ENCODE data around the gene ZNF595. TPM values are rescaled to one million over a fixed set of nuclear protein-coding genes. Genes with fewer than 3 reads are reported as not detected.
"Not testable (repeated sequence)": the region's sequence is repeated elsewhere in the genome, so short reads cannot be mapped to it uniquely, and the experiment has no call there.

Gene ZNF595
- total RNA-seq, 3 donors from 2014 or later = 34.6 to 53.6 (median 41.3) TPM

GRCh38 chr4:36559-37415 lies 16.3 kb upstream of the ZNF595 start:
- H3K36me3 ChIP-seq; DNase-seq (ENCODE audit: low spot score in 2 of 2); H3K4me1 ChIP-seq; H3K9me3 ChIP-seq; intact Hi-C loops (cut with DNase I; ENCODE audit: low total_unique reads); H3K4me3 ChIP-seq; H3K27me3 ChIP-seq; H3K27ac ChIP-seq: not testable (repeated sequence)

GRCh38 chr4:38202-38601 lies 14.9 kb upstream of the ZNF595 start:
- H3K27me3 ChIP-seq; H3K9me3 ChIP-seq; DNase-seq (ENCODE audit: low spot score in 2 of 2); H3K36me3 ChIP-seq; H3K4me3 ChIP-seq; intact Hi-C loops (cut with DNase I; ENCODE audit: low total_unique reads); H3K4me1 ChIP-seq; H3K27ac ChIP-seq: not testable (repeated sequence)

DNA sequence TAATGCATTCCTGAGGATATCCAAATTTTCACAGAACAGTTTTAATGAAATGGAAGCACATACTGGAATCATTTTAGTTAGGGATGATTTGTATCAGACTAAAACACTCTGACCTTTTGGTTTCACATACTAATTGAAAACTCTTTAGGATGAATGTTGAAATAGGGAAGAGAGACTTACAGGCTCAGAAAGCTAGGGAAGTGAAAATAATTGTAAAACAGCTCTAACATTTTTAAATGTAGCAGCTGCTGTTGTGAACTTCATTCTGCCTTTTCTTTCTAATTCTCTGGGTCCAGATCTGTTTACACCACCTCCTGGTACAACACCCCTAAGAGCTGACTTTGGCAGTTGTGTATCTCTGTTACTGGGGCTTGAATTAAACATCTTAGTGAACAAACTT lies 9.7 kb upstream of the ZNF595 start:
- intact Hi-C loops (cut with DNase I; ENCODE audit: low total_unique reads); H3K4me3 ChIP-seq; H3K9me3 ChIP-seq; H3K27me3 ChIP-seq; H3K27ac ChIP-seq; H3K36me3 ChIP-seq; H3K4me1 ChIP-seq; DNase-seq (ENCODE audit: low spot score in 2 of 2): not testable (repeated sequence)

DNA sequence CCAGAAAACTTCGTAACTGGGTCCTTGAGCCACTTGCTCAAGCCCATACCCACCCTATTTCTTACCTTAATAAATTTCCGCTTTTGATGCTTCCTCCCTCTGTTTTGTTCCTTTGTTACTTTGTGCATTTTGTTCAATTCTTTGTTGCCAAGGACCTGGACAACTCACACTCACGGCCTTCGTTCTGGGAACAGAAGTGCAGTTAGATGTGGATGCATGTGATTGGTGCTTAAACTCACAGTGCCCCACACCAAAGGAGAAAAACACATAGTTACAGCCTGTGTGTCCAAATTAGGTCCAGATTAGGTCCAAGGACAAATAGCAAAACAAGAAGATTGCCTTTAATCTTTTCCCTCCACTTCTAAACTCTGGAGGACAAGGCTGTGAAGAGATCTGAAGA lies 1.9 kb upstream of the ZNF595 start:
- H3K27me3 ChIP-seq; H3K36me3 ChIP-seq; DNase-seq (ENCODE audit: low spot score in 2 of 2); H3K4me1 ChIP-seq; H3K4me3 ChIP-seq; H3K27ac ChIP-seq; H3K9me3 ChIP-seq; intact Hi-C loops (cut with DNase I; ENCODE audit: low total_unique reads): not testable (repeated sequence)

- intact Hi-C loops (cut with DNase I; ENCODE audit: low total_unique reads) = not testable (repeated sequence)
These were observed 1.4 kb upstream of the ZNF595 start for GRCh38 chr4:51655-52277.

GRCh38 chr4:53521-53920 lies 400 bp downstream of the ZNF595 start:
- H3K4me1 ChIP-seq; DNase-seq (ENCODE audit: low spot score in 2 of 2); H3K27me3 ChIP-seq; H3K36me3 ChIP-seq; H3K9me3 ChIP-seq; intact Hi-C loops (cut with DNase I; ENCODE audit: low total_unique reads): not testable (repeated sequence)
- H3K27ac ChIP-seq = peak overlapping the region in 1 of 2 donors; percentile 66
- H3K4me3 ChIP-seq = peak overlapping the region; percentile 31 to 60 (median 42)

More at GRCh38 chr4:51655-52277, 1.4 kb upstream of the ZNF595 start:
- H3K9me3 ChIP-seq; H3K4me1 ChIP-seq; DNase-seq (ENCODE audit: low spot score in 2 of 2); H3K36me3 ChIP-seq; H3K4me3 ChIP-seq; H3K27me3 ChIP-seq; H3K27ac ChIP-seq: not testable (repeated sequence)

- H3K27ac ChIP-seq; H3K4me3 ChIP-seq; H3K36me3 ChIP-seq; H3K27me3 ChIP-seq; H3K4me1 ChIP-seq; DNase-seq (ENCODE audit: low spot score in 2 of 2); intact Hi-C loops (cut with DNase I; ENCODE audit: low total_unique reads): not testable (repeated sequence)
- peaks cover 12 to 13% of the 10 kb centered on the region in 2 donors for H3K9me3 ChIP-seq
These were observed 11.6 kb downstream of the ZNF595 start for GRCh38 chr4:64733-65132.

DNA sequence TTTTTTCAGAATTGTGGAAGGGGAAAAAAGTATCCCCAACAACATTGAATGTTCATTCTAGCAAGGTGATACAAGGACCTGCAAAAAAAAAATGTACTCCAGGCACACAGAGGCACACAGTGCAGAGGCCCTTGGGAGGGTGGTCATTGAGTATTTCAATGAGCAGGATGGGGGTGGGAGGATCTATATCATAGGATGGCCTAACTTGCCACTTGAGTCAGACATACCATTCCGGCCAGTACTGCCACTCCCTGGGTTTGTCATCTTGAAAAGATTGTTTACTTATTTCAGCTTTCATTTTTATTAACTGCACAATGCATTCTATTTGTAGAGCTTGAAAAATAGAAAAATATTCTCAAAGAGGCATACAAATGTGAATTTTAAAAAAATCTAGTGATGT lies 18.7 kb downstream of the ZNF595 start:
- Histone ChIP-seq H3K4me3 (peak overlapping the region in 1 of 3 donors; percentile 28), H3K4me1 (no peaks in the 10 kb centered on the region), H3K27ac (no peak overlapping the region), H3K36me3 (peaks cover 8% of the 10 kb centered on the region), H3K27me3 (no peaks in the 10 kb centered on the region), H3K9me3 (peaks cover 67 to 84% of the 10 kb centered on the region in 2 donors)
- TF ChIP-seq POLR2AphosphoS5 (IDR thresholded peaks at IDR 0.05) (no peak), POLR2A (IDR thresholded peaks at IDR 0.05) (no peak), CTCF (IDR thresholded peaks at IDR 0.05) (no peak)
- DNase-seq (ENCODE audit: low spot score in 2 of 2) = no peak
- intact Hi-C loops (cut with DNase I; ENCODE audit: low total_unique reads) = no loop called here
